Neural progenitor cell (in vitro differentiated cells): ENCODE measurements around the gene RNU1-2. TPM values are rescaled to one million over a fixed set of nuclear protein-coding genes. Genes with fewer than 3 reads are reported as not detected.
"Not testable (repeated sequence)": the region's sequence is repeated elsewhere in the genome, so short reads cannot be mapped to it uniquely, and the experiment has no call there.

Experiments
- DNase-seq: peaks from one replicate; pipeline ENCODE4 v3.0.0-alpha.2; 2016; ENCODE audit warnings: low spot score
- H2AFZ ChIP-seq: fragments of 200-600 bp; sonication (generic); replicated peaks from 2 replicates; pipeline ENCODE4 v1.6.1; 2016; ENCODE audit warnings: antibody characterized with exemption
- H3F3A ChIP-seq: fragments of 200-600 bp; sonication (generic); 2 replicates; pipeline ENCODE4 v1.6.1; 2016; ENCODE audit warnings: antibody characterized with exemption, low read depth
- H3K27ac ChIP-seq: fragments of 200-600 bp; sonication (generic); 2 replicates; pipeline ENCODE4 v1.5.1; 2016; ENCODE audit warnings: mild to moderate bottlenecking
- H3K27me3 ChIP-seq: fragments of 200-600 bp; sonication (generic); 2 replicates; pipeline ENCODE4 v1.6.1; 2016; ENCODE audit warnings: mild to moderate bottlenecking, moderate library complexity
- H3K36me3 ChIP-seq: fragments of 200-600 bp; sonication (generic); 2 replicates; pipeline ENCODE4 v1.5.1; 2016
- H3K4me1 ChIP-seq: fragments of 200-600 bp; sonication (generic); 2 replicates; pipeline ENCODE4 v1.6.1; 2016; ENCODE audit warnings: mixed run types
- H3K4me2 ChIP-seq: fragments of 200-600 bp; sonication (generic); 2 replicates; pipeline ENCODE4 v1.6.1; 2016
- H3K4me3 ChIP-seq: fragments of 200-600 bp; sonication (generic); 2 replicates; pipeline ENCODE4 v1.5.1; 2016
- H3K79me2 ChIP-seq: fragments of 200-600 bp; sonication (generic); 2 replicates; pipeline ENCODE4 v1.6.1; 2016; ENCODE audit warnings: low read depth
- H3K9ac ChIP-seq: fragments of 200-600 bp; sonication (generic); 2 replicates; pipeline ENCODE4 v1.6.1; 2016
- H3K9me3 ChIP-seq: fragments of 200-600 bp; sonication (generic); 2 replicates; pipeline ENCODE4 v1.5.1; 2016; ENCODE audit warnings: low read depth
- H4K20me1 ChIP-seq: fragments of 200-600 bp; sonication (generic); 2 replicates; pipeline ENCODE4 v1.6.1; 2016; ENCODE audit warnings: low read depth
- H3K27ac Mint-ChIP-seq: 3 replicates; pipeline ENCODE4 v1.8.0; 2021; ENCODE audit warnings: mixed read lengths
- H3K27me3 Mint-ChIP-seq: 2 replicates; pipeline ENCODE4 v1.8.0; 2022; ENCODE audit warnings: low read depth, mild to moderate bottlenecking, inconsistent platforms, moderate library complexity, mixed read lengths; ENCODE audit not compliant: insufficient read depth
- H3K36me3 Mint-ChIP-seq: 3 replicates; pipeline ENCODE4 v1.8.0; 2021; ENCODE audit warnings: mixed read lengths
- H3K4me1 Mint-ChIP-seq: 3 replicates; pipeline ENCODE4 v1.8.0; 2021; ENCODE audit warnings: mixed read lengths
- H3K4me3 Mint-ChIP-seq: 3 replicates; pipeline ENCODE4 v1.8.0; 2021; ENCODE audit warnings: mild to moderate bottlenecking, moderate library complexity, mixed read lengths
- H3K9me3 Mint-ChIP-seq: 3 replicates; pipeline ENCODE4 v1.8.0; 2020; ENCODE audit warnings: mixed read lengths
- CTCF ChIP-seq: fragments of 200-600 bp; sonication (generic); IDR thresholded peaks from 2 replicates; pipeline ENCODE4 v1.5.1; 2017; ENCODE audit warnings: antibody characterized with exemption, mild to moderate bottlenecking
- EZH2 ChIP-seq: fragments of 200-600 bp; sonication (generic); IDR thresholded peaks from 2 replicates; pipeline ENCODE4 v1.6.1; 2017; ENCODE audit warnings: antibody characterized with exemption, mild to moderate bottlenecking, moderate library complexity
- EZH2phosphoT487 ChIP-seq: fragments of 200-600 bp; sonication (generic); IDR thresholded peaks from 2 replicates; pipeline ENCODE4 v1.6.1; 2017; ENCODE audit warnings: antibody characterized with exemption
- total RNA-seq: library from RNA; depleted of rRNA; stranded (reverse); fragments of >200 nt; gene quantifications from 2 replicates; pipeline ENCODE4 v1.2.3, GENCODE V29; 2015; ENCODE audit warnings: low replicate concordance

The RNU1-2 gene
- total RNA-seq, 1 donor from 2014 or later = under 0.01 TPM

DNA sequence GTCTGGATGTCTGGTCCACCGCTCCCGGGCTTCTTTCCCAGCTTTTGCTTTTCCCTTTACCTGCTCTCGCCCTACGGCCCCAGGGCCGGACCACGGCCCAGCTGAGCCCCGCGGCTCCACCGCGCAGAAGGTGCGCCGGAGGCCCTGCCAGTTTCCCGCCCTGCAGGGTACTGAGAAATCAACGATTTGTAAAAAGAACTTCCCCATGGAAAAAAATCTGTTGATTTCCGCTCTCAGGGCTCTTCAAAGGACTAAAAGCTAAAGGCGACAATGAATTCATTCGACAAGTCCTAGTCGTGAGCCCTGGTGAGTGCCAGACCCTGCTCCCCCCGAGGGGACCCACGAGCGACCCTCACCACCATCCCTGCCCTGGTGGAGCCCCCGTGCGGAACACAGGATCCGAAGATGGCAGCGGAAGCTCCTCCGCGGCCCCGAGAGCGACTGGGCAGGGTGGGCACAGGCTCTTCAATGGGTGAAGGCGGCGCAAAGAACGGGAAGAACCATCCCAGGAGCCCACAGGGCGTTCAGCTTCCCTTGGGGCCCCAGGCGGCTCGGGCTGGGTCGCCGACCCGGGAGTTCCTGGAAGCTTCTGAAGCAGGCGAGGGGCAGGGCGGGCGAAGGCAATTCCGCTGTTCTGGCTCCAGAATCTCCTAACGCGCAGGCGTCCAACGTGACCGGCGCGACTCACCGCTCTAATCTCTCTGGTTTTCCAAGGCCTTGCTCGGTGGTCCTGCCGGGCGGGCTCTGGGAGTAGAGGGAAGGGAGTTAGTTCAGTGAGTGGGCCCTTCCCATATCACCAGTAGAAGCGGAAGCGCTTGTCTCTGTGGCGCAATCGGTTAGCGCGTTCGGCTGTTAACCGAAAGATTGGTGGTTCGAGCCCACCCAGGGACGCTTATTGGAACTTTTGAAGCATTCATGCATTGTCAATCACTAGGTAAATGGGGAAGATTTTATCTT, 6.6 kb upstream of the RNU1-2 start:
- Histone ChIP-seq H3K36me3 (no peaks in the 10 kb centered on the region), H3K27ac (peak overlapping the region; percentile 71), H3K9me3 (no peaks in the 10 kb centered on the region), H3K4me3 (peak overlapping the region; percentile 49), H3K9ac (no peak overlapping the region), H3K4me2 (peak overlapping the region; percentile 60), H3K27me3 (no peaks in the 10 kb centered on the region), H3F3A (peaks cover 14% of the 10 kb centered on the region), H4K20me1 (no peaks in the 10 kb centered on the region), H3K79me2 (no peaks in the 10 kb centered on the region), H3K4me1 (no peaks in the 10 kb centered on the region), H2AFZ (peak overlapping the region; percentile 69)
- Mint-ChIP-seq H3K4me1 (peaks cover 6% of the 10 kb centered on the region), H3K9me3 (no peaks in the 10 kb centered on the region), H3K4me3 (peak overlapping the region; percentile 82), H3K36me3 (no peaks in the 10 kb centered on the region), H3K27ac (peak overlapping the region; percentile 83), H3K27me3 (peaks cover 15% of the 10 kb centered on the region)
- TF ChIP-seq EZH2phosphoT487 = no peak
- TF ChIP-seq CTCF = no peak
- TF ChIP-seq EZH2 = no peak
- peak; percentile 82 for DNase-seq

GRCh38 chr1:16890539-16891021, 5.2 kb upstream of the RNU1-2 start:
- Mint-ChIP-seq H3K4me1 (peaks cover 12% of the 10 kb centered on the region), H3K4me3 (peak overlapping the region; percentile 82), H3K27me3 (peaks cover 12% of the 10 kb centered on the region)
- not testable (repeated sequence) for H3K36me3 ChIP-seq, H3K9me3 ChIP-seq, DNase-seq, H4K20me1 ChIP-seq, H3K4me1 ChIP-seq, H3K36me3 Mint-ChIP-seq, H3K27ac Mint-ChIP-seq, H3K4me3 ChIP-seq, H3K79me2 ChIP-seq, H3K9ac ChIP-seq, H3K4me2 ChIP-seq, H3K27me3 ChIP-seq, H3K27ac ChIP-seq, H2AFZ ChIP-seq, H3K9me3 Mint-ChIP-seq
- peaks cover 14% of the 10 kb centered on the region for H3F3A ChIP-seq

GRCh38 chr1:16891057-16891456, 4.7 kb upstream of the RNU1-2 start:
- not testable (repeated sequence) for H4K20me1 ChIP-seq, H3K36me3 Mint-ChIP-seq, H3K9me3 Mint-ChIP-seq, H3K9me3 ChIP-seq, H3K4me1 ChIP-seq, H3K9ac ChIP-seq, H3K36me3 ChIP-seq, H2AFZ ChIP-seq, H3K27ac Mint-ChIP-seq, H3K27me3 ChIP-seq, H3K4me3 ChIP-seq, DNase-seq, H3K4me2 ChIP-seq, H3K79me2 ChIP-seq, H3K27ac ChIP-seq
- peaks cover 14% of the 10 kb centered on the region for H3F3A ChIP-seq
- H3K4me1 Mint-ChIP-seq = peaks cover 12% of the 10 kb centered on the region
- H3K27me3 Mint-ChIP-seq = peaks cover 14% of the 10 kb centered on the region
- peak overlapping the region; percentile 27 for H3K4me3 Mint-ChIP-seq

GRCh38 chr1:16892978-16893525, 2.7 kb upstream of the RNU1-2 start:
- DNase-seq, H3K27ac ChIP-seq, H3K4me2 ChIP-seq, H2AFZ ChIP-seq, H3K27ac Mint-ChIP-seq, H3K36me3 ChIP-seq, H3K36me3 Mint-ChIP-seq, H3K9ac ChIP-seq, H3K4me1 ChIP-seq, H3K9me3 Mint-ChIP-seq, H3K4me3 Mint-ChIP-seq, H4K20me1 ChIP-seq, H3K9me3 ChIP-seq, H3K4me3 ChIP-seq, H3K79me2 ChIP-seq, H3K27me3 ChIP-seq: not testable (repeated sequence)
- peaks cover 22% of the 10 kb centered on the region for H3F3A ChIP-seq
- Mint-ChIP-seq H3K27me3 (peaks cover 13% of the 10 kb centered on the region), H3K4me1 (peaks cover 27% of the 10 kb centered on the region)

GRCh38 chr1:16893796-16894195, 2.0 kb upstream of the RNU1-2 start:
- H3K27ac ChIP-seq, H3K9me3 Mint-ChIP-seq, H4K20me1 ChIP-seq, H3K27me3 ChIP-seq, H3K9me3 ChIP-seq, H2AFZ ChIP-seq, H3K79me2 ChIP-seq, DNase-seq, H3K27ac Mint-ChIP-seq, H3K4me2 ChIP-seq, H3K36me3 ChIP-seq, H3K9ac ChIP-seq, H3K4me3 Mint-ChIP-seq, H3K4me3 ChIP-seq, H3K36me3 Mint-ChIP-seq, H3K4me1 ChIP-seq: not testable (repeated sequence)
- peaks cover 20% of the 10 kb centered on the region for H3F3A ChIP-seq
- Mint-ChIP-seq H3K4me1 (peaks cover 27% of the 10 kb centered on the region), H3K27me3 (peaks cover 13% of the 10 kb centered on the region)

DNA sequence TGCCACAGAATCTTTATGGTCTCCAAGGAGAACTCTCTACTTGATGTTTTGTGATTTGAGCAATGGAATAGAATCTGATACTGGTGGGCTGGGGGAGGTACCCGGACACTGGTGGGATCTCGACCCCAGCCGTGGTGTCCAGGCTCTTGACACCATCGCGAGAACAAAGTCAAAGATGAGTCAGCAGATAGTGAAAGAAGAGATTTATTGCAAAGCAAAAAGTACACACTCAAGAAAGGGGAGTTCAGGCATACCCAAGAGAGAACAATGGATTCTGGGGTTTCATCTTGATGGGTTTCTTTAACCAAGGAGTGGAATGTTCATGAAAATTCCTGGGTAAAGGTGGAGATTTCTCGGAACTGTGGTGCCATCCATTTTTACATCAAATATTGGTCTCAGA, 1.4 kb upstream of the RNU1-2 start:
- not testable (repeated sequence) for H3K79me2 ChIP-seq, H3K27ac ChIP-seq, H3K36me3 Mint-ChIP-seq, H3K27ac Mint-ChIP-seq, H3K4me3 ChIP-seq, H3K27me3 ChIP-seq, H4K20me1 ChIP-seq, H3K36me3 ChIP-seq, H2AFZ ChIP-seq, H3K9me3 ChIP-seq, H3K9ac ChIP-seq, H3K4me2 ChIP-seq, DNase-seq, H3K4me1 ChIP-seq, H3K9me3 Mint-ChIP-seq
- H3F3A ChIP-seq = peaks cover 14% of the 10 kb centered on the region
- peaks cover 27% of the 10 kb centered on the region for H3K4me1 Mint-ChIP-seq
- H3K4me3 Mint-ChIP-seq = peak overlapping the region; percentile 27
- peaks cover 11% of the 10 kb centered on the region for H3K27me3 Mint-ChIP-seq

DNA sequence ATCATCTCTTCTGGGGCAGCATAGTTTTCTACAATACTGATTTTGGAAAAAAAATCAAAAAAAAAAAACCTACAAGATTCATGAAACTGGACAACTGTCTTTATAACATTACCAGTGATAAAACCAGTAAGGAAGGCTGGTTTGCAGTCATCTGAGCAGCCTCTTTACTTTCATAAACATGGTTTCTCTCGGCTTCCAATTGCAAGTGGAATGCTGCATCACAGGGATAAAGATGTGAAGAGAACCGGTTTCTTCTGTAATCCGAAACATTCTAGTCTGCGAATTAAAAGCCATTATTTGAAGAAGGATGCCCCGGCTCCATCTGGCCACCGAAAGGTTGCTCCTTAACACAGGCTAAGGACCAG, 565 bp upstream of the RNU1-2 start:
- not testable (repeated sequence) for H3K27ac ChIP-seq, H3K9ac ChIP-seq
- peak overlapping the region; percentile 69 for H3K4me2 ChIP-seq

More for the DNA sequence above, 565 bp upstream of the RNU1-2 start:
- H3F3A ChIP-seq, H3K9me3 ChIP-seq, H3K36me3 Mint-ChIP-seq, H2AFZ ChIP-seq, H3K9me3 Mint-ChIP-seq, H3K4me1 ChIP-seq, H3K27me3 ChIP-seq, DNase-seq, H4K20me1 ChIP-seq, H3K79me2 ChIP-seq, H3K36me3 ChIP-seq: not testable (repeated sequence)
- peak overlapping the region; percentile 88 for H3K4me3 Mint-ChIP-seq
- H3K27me3 Mint-ChIP-seq = peaks cover 11% of the 10 kb centered on the region
- peak overlapping the region; percentile 41 for H3K4me3 ChIP-seq
- H3K27ac Mint-ChIP-seq = peak overlapping the region; percentile 100
- H3K4me1 Mint-ChIP-seq = peaks cover 24% of the 10 kb centered on the region
